HepG2 (cell line): ENCODE data around the gene CACNB4. TPM values are rescaled to one million over a fixed set of nuclear protein-coding genes. Genes with fewer than 3 reads are reported as not detected.

Source experiments
- BRCA1 ChIP-seq: sonication (generic); formaldehyde crosslinking; IDR thresholded peaks from 2 replicates; pipeline ENCODE4 v1.4.0; 2020; ENCODE audit warnings: missing genetic modification reagents
- ERF ChIP-seq: IDR thresholded peaks from 2 replicates; pipeline ENCODE4 v1.6.1; 2018; ENCODE audit warnings: missing biosample characterization, missing genetic modification reagents
- GTF3A ChIP-seq: sonication (generic); formaldehyde crosslinking; conservative IDR thresholded peaks from 2 replicates; pipeline ENCODE4 v1.4.0; 2020; ENCODE audit warnings: mild to moderate bottlenecking, missing genetic modification reagents
- HOXA3 ChIP-seq: sonication (generic); formaldehyde crosslinking; IDR thresholded peaks from 2 replicates; pipeline ENCODE4 v1.5.0; 2020; ENCODE audit warnings: missing genetic modification reagents
- KLF11 ChIP-seq: IDR thresholded peaks from 2 replicates; pipeline ENCODE4 v1.6.1; 2016; ENCODE audit warnings: missing compliant biosample characterization
- MED13 ChIP-seq: sonication (generic); formaldehyde crosslinking; IDR thresholded peaks from 2 replicates; pipeline ENCODE4 v1.5.0; 2020; ENCODE audit warnings: missing genetic modification reagents
- MYC ChIP-seq: sonication (generic); formaldehyde crosslinking; IDR thresholded peaks from 2 replicates; pipeline ENCODE4 v1.9.0; 2021; ENCODE audit warnings: missing genetic modification reagents, borderline replicate concordance
- POGZ ChIP-seq: sonication (generic); formaldehyde crosslinking; IDR thresholded peaks from 2 replicates; pipeline ENCODE4 v1.4.0; 2020; ENCODE audit warnings: mild to moderate bottlenecking, missing genetic modification reagents
- PTBP1 ChIP-seq: fragments of 200-400 bp; formaldehyde crosslinking; IDR thresholded peaks from 2 replicates; pipeline ENCODE4 v1.6.1; 2018; ENCODE audit warnings: low read length, low read depth; ENCODE audit not compliant: poor library complexity, severe bottlenecking
- SOX6 ChIP-seq, 2 experiments: fragments of 450-650 bp in 1 of 2; sonication (generic) in 1 of 2; formaldehyde crosslinking in 1 of 2; IDR thresholded peaks; 2 replicates each; pipeline versions ENCODE4 v1.4.0 to v1.6.1; 2017 to 2020; ENCODE audit warnings: antibody characterized with exemption in 1 of 2, mild to moderate bottlenecking in 1 of 2, missing genetic modification reagents in 1 of 2
- ZNF562 ChIP-seq: sonication (generic); formaldehyde crosslinking; IDR thresholded peaks from 2 replicates; pipeline ENCODE4 v1.8.0; 2022; ENCODE audit warnings: missing genetic modification reagents, borderline replicate concordance
- ZNF652 ChIP-seq: IDR thresholded peaks from 2 replicates; pipeline ENCODE4 v1.6.1; 2016; ENCODE audit warnings: low read depth, borderline replicate concordance
- polyA plus RNA-seq, 8 experiments: library from polyadenylated mRNA; depleted of rRNA in 3 of 8; stranded (reverse) in 7 of 8; unstranded in 1 of 8; fragments of >200 nt; fragmentation: Illumina TruSeq in 4 of 8; extraction: Trizol in 4 of 8; gene quantifications; 2 replicates each; pipeline versions ENCODE4 v1.2.1 to v1.2.3, GENCODE V29; 2011 to 2016; ENCODE audit warnings: low read depth in 4 of 8, missing spikeins in 1 of 8, mixed read lengths in 1 of 8; ENCODE audit not compliant: insufficient read depth in 1 of 8
- total RNA-seq, 5 experiments: library from RNA; depleted of rRNA; stranded (reverse); fragments of >200 nt; fragmentation: Illumina TruSeq; extraction: Trizol; gene quantifications; 2 replicates each; pipeline ENCODE4 v1.2.3, GENCODE V29; 2016; ENCODE audit warnings: low read depth in 1 of 5
- TF ChIP-seq, protein P1 (sequence below): sonication (generic); formaldehyde crosslinking; IDR thresholded peaks from 2 replicates; pipeline ENCODE4 v1.5.1; 2020; ENCODE audit warnings: missing genetic modification reagents, mild to moderate bottlenecking, borderline replicate concordance
- TF ChIP-seq, protein P2 (sequence below): sonication (generic); formaldehyde crosslinking; IDR thresholded peaks from 2 replicates; pipeline ENCODE4 v1.4.0; 2020; ENCODE audit warnings: missing genetic modification reagents, borderline replicate concordance
- TF ChIP-seq, protein P3 (sequence below): sonication (generic); formaldehyde crosslinking; IDR thresholded peaks from 2 replicates; pipeline ENCODE4 v1.4.0; 2020; ENCODE audit warnings: missing genetic modification reagents, mild to moderate bottlenecking, borderline replicate concordance
- TF ChIP-seq, protein P4 (sequence below): sonication (generic); formaldehyde crosslinking; IDR thresholded peaks from 2 replicates; pipeline ENCODE4 v1.5.1; 2020; ENCODE audit warnings: mild to moderate bottlenecking, missing genetic modification reagents, moderate library complexity
- TF ChIP-seq, protein P5 (sequence below): sonication (generic); formaldehyde crosslinking; IDR thresholded peaks from 2 replicates; pipeline ENCODE4 v1.4.0; 2020; ENCODE audit warnings: mild to moderate bottlenecking, missing genetic modification reagents

Gene CACNB4
- total and polyA plus RNA-seq, 2 of the 13 experiments (the other 11 are each of a cell fraction or from before 2014, with no cell fraction given): 5.1 to 14.3 TPM

DNA sequence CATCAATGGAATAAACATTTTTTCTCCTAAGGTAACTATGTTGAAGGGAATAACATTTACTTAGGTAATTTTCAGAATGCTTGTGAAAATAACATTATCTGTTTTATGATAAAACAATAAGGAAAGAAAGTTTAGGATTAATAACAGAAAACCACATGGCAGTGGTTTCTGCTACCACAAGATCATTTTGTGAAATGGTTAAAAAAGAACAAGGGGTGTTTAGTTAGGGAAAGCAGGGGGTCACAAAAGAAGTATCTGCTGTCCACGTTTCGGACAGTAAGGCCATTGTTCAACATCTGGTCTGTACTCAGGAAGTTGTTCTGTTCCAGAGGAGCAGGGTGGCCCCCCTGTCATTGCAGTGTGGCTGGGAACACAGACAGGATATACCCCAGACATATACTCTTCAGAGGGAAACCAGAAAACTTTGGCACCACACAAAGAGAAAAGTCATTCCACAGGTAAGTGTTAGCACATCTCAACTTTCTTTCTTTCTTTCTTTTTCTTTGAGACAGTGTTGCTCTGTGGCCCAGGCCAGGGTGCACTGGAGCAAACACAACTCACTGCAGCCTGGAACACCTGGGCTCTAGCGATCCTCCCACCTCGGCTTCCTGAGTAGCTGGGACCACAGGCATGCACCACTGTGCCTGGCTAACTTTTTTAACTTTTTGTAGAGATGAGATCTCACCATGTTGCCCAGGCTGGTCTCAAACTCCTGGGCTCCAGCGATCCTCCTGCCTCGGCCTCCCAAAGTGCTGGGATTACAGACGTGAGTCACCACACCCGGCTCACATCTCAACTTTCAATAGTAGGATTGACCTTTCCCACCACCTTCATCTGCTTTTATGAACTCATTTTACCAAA lies 255.8 kb downstream of the CACNB4 start (continued):
- TF ChIP-seq HOXA3 (CRISPR knock-in tag) (peak; percentile 35; the same call in 1 of the 2 replicates), KLF11 (CRISPR knock-in tag) (0 out of 2 replicates have a peak, but pooled peaks have one; percentile 42), ZNF652 (CRISPR knock-in tag) (peak; percentile 93), MED13 (CRISPR knock-in tag) (no peak), GTF3A (0 out of 2 replicates have a peak, but pooled peaks have one; percentile 6), BRCA1 (no peak), SOX6 (IDR thresholded peaks at IDR 0.05) (no peak), SOX6 (CRISPR knock-in tag; IDR thresholded peaks at IDR 0.05) (peak; percentile 96), ZNF562 (CRISPR knock-in tag) (no peak), POGZ (CRISPR knock-in tag) (peak; percentile 46; the same call in 1 of the 2 replicates), ERF (CRISPR knock-in tag) (peak; percentile 61; the same call in 1 of the 2 replicates), MYC (0 out of 2 replicates have a peak, but pooled peaks have one; percentile 52), PTBP1 (no peak)
- TF ChIP-seq, protein P1, sequence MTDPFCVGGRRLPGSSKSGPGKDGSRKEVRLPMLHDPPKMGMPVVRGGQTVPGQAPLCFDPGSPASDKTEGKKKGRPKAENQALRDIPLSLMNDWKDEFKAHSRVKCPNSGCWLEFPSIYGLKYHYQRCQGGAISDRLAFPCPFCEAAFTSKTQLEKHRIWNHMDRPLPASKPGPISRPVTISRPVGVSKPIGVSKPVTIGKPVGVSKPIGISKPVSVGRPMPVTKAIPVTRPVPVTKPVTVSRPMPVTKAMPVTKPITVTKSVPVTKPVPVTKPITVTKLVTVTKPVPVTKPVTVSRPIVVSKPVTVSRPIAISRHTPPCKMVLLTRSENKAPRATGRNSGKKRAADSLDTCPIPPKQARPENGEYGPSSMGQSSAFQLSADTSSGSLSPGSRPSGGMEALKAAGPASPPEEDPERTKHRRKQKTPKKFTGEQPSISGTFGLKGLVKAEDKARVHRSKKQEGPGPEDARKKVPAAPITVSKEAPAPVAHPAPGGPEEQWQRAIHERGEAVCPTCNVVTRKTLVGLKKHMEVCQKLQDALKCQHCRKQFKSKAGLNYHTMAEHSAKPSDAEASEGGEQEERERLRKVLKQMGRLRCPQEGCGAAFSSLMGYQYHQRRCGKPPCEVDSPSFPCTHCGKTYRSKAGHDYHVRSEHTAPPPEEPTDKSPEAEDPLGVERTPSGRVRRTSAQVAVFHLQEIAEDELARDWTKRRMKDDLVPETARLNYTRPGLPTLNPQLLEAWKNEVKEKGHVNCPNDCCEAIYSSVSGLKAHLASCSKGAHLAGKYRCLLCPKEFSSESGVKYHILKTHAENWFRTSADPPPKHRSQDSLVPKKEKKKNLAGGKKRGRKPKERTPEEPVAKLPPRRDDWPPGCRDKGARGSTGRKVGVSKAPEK (CRISPR knock-in tag): no peak
- TF ChIP-seq, protein P2, sequence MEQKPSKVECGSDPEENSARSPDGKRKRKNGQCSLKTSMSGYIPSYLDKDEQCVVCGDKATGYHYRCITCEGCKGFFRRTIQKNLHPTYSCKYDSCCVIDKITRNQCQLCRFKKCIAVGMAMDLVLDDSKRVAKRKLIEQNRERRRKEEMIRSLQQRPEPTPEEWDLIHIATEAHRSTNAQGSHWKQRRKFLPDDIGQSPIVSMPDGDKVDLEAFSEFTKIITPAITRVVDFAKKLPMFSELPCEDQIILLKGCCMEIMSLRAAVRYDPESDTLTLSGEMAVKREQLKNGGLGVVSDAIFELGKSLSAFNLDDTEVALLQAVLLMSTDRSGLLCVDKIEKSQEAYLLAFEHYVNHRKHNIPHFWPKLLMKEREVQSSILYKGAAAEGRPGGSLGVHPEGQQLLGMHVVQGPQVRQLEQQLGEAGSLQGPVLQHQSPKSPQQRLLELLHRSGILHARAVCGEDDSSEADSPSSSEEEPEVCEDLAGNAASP (CRISPR knock-in tag): no peak
- TF ChIP-seq, protein P3, sequence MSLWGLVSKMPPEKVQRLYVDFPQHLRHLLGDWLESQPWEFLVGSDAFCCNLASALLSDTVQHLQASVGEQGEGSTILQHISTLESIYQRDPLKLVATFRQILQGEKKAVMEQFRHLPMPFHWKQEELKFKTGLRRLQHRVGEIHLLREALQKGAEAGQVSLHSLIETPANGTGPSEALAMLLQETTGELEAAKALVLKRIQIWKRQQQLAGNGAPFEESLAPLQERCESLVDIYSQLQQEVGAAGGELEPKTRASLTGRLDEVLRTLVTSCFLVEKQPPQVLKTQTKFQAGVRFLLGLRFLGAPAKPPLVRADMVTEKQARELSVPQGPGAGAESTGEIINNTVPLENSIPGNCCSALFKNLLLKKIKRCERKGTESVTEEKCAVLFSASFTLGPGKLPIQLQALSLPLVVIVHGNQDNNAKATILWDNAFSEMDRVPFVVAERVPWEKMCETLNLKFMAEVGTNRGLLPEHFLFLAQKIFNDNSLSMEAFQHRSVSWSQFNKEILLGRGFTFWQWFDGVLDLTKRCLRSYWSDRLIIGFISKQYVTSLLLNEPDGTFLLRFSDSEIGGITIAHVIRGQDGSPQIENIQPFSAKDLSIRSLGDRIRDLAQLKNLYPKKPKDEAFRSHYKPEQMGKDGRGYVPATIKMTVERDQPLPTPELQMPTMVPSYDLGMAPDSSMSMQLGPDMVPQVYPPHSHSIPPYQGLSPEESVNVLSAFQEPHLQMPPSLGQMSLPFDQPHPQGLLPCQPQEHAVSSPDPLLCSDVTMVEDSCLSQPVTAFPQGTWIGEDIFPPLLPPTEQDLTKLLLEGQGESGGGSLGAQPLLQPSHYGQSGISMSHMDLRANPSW: peak; percentile 51; the same call in 1 of the 2 replicates
- TF ChIP-seq, protein P4, sequence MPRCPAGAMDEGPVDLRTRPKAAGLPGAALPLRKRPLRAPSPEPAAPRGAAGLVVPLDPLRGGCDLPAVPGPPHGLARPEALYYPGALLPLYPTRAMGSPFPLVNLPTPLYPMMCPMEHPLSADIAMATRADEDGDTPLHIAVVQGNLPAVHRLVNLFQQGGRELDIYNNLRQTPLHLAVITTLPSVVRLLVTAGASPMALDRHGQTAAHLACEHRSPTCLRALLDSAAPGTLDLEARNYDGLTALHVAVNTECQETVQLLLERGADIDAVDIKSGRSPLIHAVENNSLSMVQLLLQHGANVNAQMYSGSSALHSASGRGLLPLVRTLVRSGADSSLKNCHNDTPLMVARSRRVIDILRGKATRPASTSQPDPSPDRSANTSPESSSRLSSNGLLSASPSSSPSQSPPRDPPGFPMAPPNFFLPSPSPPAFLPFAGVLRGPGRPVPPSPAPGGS (CRISPR knock-in tag): no peak
- TF ChIP-seq, protein P5, sequence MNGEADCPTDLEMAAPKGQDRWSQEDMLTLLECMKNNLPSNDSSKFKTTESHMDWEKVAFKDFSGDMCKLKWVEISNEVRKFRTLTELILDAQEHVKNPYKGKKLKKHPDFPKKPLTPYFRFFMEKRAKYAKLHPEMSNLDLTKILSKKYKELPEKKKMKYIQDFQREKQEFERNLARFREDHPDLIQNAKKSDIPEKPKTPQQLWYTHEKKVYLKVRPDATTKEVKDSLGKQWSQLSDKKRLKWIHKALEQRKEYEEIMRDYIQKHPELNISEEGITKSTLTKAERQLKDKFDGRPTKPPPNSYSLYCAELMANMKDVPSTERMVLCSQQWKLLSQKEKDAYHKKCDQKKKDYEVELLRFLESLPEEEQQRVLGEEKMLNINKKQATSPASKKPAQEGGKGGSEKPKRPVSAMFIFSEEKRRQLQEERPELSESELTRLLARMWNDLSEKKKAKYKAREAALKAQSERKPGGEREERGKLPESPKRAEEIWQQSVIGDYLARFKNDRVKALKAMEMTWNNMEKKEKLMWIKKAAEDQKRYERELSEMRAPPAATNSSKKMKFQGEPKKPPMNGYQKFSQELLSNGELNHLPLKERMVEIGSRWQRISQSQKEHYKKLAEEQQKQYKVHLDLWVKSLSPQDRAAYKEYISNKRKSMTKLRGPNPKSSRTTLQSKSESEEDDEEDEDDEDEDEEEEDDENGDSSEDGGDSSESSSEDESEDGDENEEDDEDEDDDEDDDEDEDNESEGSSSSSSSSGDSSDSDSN (CRISPR knock-in tag): peak; percentile 34; the same call in 1 of the 2 replicates
